Naive thymus-derived CD4-positive, alpha-beta T cell (primary cell): Measurements from ENCODE around the gene GJA10. TPM values are rescaled to one million over a fixed set of nuclear protein-coding genes. Genes with fewer than 3 reads are reported as not detected.

ENCODE experiments used
- ATAC-seq: fragments of 150-1000 bp; cut with Tn5 transposase; 2 replicates; pipeline ENCODE4 v1.10.0; 2021; ENCODE audit warnings: mild to moderate bottlenecking, moderate library complexity
- CTCF ChIA-PET: fragments of 350-600 bp; sonication (Branson Sonifier 250); formaldehyde crosslinking; loops from one replicate; lab custom pipeline; 2021; ENCODE audit warnings: antibody characterized with exemption; lab: Charles Lee
- POLR2A ChIA-PET: fragments of 350-600 bp; sonication (Branson Sonifier 250); formaldehyde crosslinking; loops from one replicate; lab custom pipeline; 2021; ENCODE audit warnings: antibody characterized with exemption, inconsistent platforms; lab: Charles Lee
- DNase-seq, 9 donors: peaks; one replicate each; pipeline versions ENCODE4 v3.0.0 to v3.0.0-alpha.2; 2020 to 2022; ENCODE audit warnings: mixed read lengths in 1 of 9
- H3K27ac ChIP-seq: one replicate; pipeline ENCODE4 v1.7.0; 2013; ENCODE audit warnings: mild to moderate bottlenecking, low read depth, low read length, moderate library complexity
- H3K27me3 ChIP-seq, 2 donors: one replicate each; pipeline ENCODE4 v1.7.0; 2013; ENCODE audit warnings: low read length in 2 of 2, mild to moderate bottlenecking in 2 of 2, moderate library complexity in 2 of 2; ENCODE audit not compliant: control insufficient read depth in 2 of 2, insufficient read depth in 2 of 2
- H3K36me3 ChIP-seq, 3 experiments: 1 replicate in 2 of 3; 2 replicates in 1 of 3; pipeline ENCODE4 v1.7.0; 2013; ENCODE audit warnings: low read length in 3 of 3, mild to moderate bottlenecking in 3 of 3, moderate library complexity in 1 of 3; ENCODE audit not compliant: insufficient read depth in 3 of 3, control insufficient read depth in 2 of 3
- H3K4me1 ChIP-seq, 2 donors: one replicate each; pipeline ENCODE4 v1.7.0; 2013; ENCODE audit warnings: low read length in 2 of 2, mild to moderate bottlenecking in 2 of 2, moderate library complexity in 1 of 2; ENCODE audit not compliant: control insufficient read depth in 2 of 2, insufficient read depth in 2 of 2
- H3K4me3 ChIP-seq: 2 replicates; pipeline ENCODE4 v1.7.0; 2013; ENCODE audit warnings: mild to moderate bottlenecking, low read length
- H3K9me3 ChIP-seq, 3 experiments: 1 replicate in 2 of 3; 2 replicates in 1 of 3; pipeline ENCODE4 v1.7.0; 2013; ENCODE audit warnings: low read length in 3 of 3; ENCODE audit not compliant: control insufficient read depth in 2 of 3
- H3K27ac Mint-ChIP-seq, 9 donors: one replicate each; pipeline ENCODE4 v1.8.0; 2020 to 2022; ENCODE audit warnings: mixed read lengths in 9 of 9, mild to moderate bottlenecking in 8 of 9, moderate library complexity in 5 of 9, inconsistent platforms in 2 of 9
- H3K27me3 Mint-ChIP-seq, 5 donors: one replicate each; pipeline ENCODE4 v1.8.0; 2021 to 2022; ENCODE audit warnings: mixed read lengths in 5 of 5, mild to moderate bottlenecking in 1 of 5
- H3K36me3 Mint-ChIP-seq, 5 donors: one replicate each; pipeline ENCODE4 v1.8.0; 2020 to 2022; ENCODE audit warnings: mixed read lengths in 5 of 5, mild to moderate bottlenecking in 3 of 5, inconsistent platforms in 1 of 5
- H3K4me1 Mint-ChIP-seq, 7 donors: one replicate each; pipeline ENCODE4 v1.8.0; 2020 to 2022; ENCODE audit warnings: mixed read lengths in 7 of 7, mild to moderate bottlenecking in 3 of 7, inconsistent platforms in 1 of 7
- H3K4me3 Mint-ChIP-seq, 10 donors: one replicate each; pipeline ENCODE4 v1.8.0; 2020 to 2022; ENCODE audit warnings: mild to moderate bottlenecking in 10 of 10, mixed read lengths in 10 of 10, moderate library complexity in 6 of 10, inconsistent platforms in 2 of 10
- H3K9me3 Mint-ChIP-seq, 11 donors: one replicate each; pipeline ENCODE4 v1.8.0; 2020 to 2022; ENCODE audit warnings: mixed read lengths in 11 of 11, mild to moderate bottlenecking in 4 of 11, inconsistent platforms in 1 of 11, moderate library complexity in 1 of 11
- intact Hi-C, 2 donors: fragments of 100-400 bp; cut with micrococcal nuclease; formaldehyde crosslinking; loops; one replicate each; pipeline ENCODE4 v1.15.1; 2023
- polyA plus RNA-seq, 2 donors: library from polyadenylated mRNA; unstranded; fragments of 300-500 nt; fragmentation: Illumina TruSeq; gene quantifications; one replicate each; pipeline ENCODE4 v1.2.3, GENCODE V29; 2021
- total RNA-seq, 6 experiments: library from RNA in 5 of 6; stranded (reverse) in 5 of 6; gene quantifications; 1 replicate in 5 of 6; 2 replicates in 1 of 6; pipeline ENCODE4 v1.2.3 and lab custom pipeline; 2021 to 2026

GJA10 gene
- total and polyA plus RNA-seq, 7 experiments from 2014 or later, result 0.15 TPM; not detected in 6

DNA sequence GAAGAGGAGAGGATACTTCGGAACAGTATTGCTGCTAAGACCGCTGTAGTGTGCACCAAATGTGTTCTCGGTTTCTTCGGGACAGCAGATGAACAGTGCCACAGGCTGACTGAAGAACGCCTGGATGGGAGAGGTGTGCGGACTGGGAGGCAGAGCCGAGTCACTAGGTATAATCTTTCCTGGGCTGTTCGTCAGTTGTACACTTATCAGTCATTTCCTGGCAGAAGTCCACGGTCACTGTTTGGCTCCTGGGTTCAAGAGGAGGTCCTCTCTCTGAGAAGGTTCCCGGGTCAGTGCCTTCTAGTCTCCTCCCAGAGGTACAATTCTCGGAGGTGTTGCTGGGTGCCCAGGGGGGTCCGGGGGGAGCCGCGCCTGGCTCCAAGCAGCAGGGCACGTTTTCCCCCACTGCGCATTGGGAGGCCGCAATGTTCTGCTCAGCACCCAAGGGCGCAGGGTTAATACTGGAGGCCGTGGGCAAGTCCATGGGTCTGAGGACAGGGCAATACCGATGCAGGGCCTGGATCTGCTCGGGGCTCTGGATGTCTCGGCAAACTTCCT is 38.1 kb downstream of the GJA10 start:
- ChIA-PET CTCF (no interaction called here), POLR2A (no interaction called here)
- Histone ChIP-seq H3K27ac (no peak overlapping the region), H3K4me3 (no peak overlapping the region), H3K9me3 (no peaks in the 10 kb centered on the region), H3K4me1 (peaks cover 0 to 4% of the 10 kb centered on the region in 2 donors), H3K36me3 (peaks cover 0 to 73% (median 13%) of the 10 kb centered on the region in 3 experiments), H3K27me3 (no peaks in the 10 kb centered on the region)
- Mint-ChIP-seq H3K36me3 (peaks cover 12 to 71% (median 50%) of the 10 kb centered on the region in 5 donors), H3K9me3 (peaks cover 0 to 1% (median 0%) of the 10 kb centered on the region in 11 donors), H3K4me1 (peaks cover 12 to 50% (median 39%) of the 10 kb centered on the region in 7 donors), H3K27me3 (no peaks in the 10 kb centered on the region), H3K4me3 (no peak overlapping the region), H3K27ac (peak overlapping the region in 7 of 9 donors; percentile 9 to 81 (median 65))
- ATAC-seq, result no peak
- no peak for DNase-seq
- intact Hi-C loops, result no loop called here

GRCh38 chr6:89934685-89935366 is 40.6 kb downstream of the GJA10 start:
- Mint-ChIP-seq H3K4me1 (peaks cover 0 to 39% (median 19%) of the 10 kb centered on the region in 7 donors), H3K4me3 (no peak overlapping the region), H3K27ac (peak overlapping the region in 4 of 9 donors; percentile 24 to 76 (median 58)), H3K36me3 (peaks cover 12 to 60% (median 28%) of the 10 kb centered on the region in 5 donors), H3K9me3 (peaks cover 0 to 1% (median 0%) of the 10 kb centered on the region in 11 donors), H3K27me3 (no peaks in the 10 kb centered on the region)
- Histone ChIP-seq H3K36me3 (peaks cover 0 to 89% (median 23%) of the 10 kb centered on the region in 3 experiments), H3K9me3 (no peaks in the 10 kb centered on the region), H3K4me3 (no peak overlapping the region), H3K27me3 (no peaks in the 10 kb centered on the region), H3K4me1 (no peaks in the 10 kb centered on the region), H3K27ac (no peak overlapping the region)
- intact Hi-C loops, result no loop called here
- ChIA-PET POLR2A (no interaction called here), CTCF (no interaction called here)
- ATAC-seq (no peak), DNase-seq (no peak)

DNA sequence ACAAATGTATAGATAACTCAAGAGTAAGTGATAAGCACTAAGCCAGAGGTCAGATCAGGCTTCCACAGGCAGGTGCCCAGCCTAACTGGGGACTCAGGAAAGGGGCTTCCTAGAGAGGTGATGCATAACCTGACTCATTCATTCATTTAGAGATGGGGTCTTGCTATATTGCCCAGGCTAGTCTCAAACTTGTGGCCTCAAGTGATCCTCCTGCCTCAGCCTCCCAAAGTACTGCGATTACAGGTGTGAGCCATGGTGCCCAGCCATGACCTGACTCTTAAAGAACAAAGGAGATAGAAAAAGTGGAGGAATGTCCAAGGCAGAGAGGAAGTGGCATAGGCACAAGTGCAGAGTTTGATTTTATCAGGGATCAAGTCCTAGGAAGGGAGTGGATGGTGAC is 41.9 kb downstream of the GJA10 start:
- H3K27me3 Mint-ChIP-seq, result no peaks in the 10 kb centered on the region
- H3K27ac Mint-ChIP-seq, result peak overlapping the region in 8 of 9 donors; percentile 32 to 78 (median 69)
- H3K36me3 Mint-ChIP-seq, result peaks cover 12 to 55% (median 31%) of the 10 kb centered on the region in 5 donors
- no peak for DNase-seq
- no peak overlapping the region for H3K4me3 ChIP-seq
- peaks cover 0 to 4% of the 10 kb centered on the region in 2 donors for H3K4me1 ChIP-seq
- H3K4me1 Mint-ChIP-seq, result peaks cover 0 to 41% (median 20%) of the 10 kb centered on the region in 7 donors
- H3K36me3 ChIP-seq, result peaks cover 0 to 83% (median 26%) of the 10 kb centered on the region in 3 experiments
- peaks cover 0 to 1% (median 0%) of the 10 kb centered on the region in 11 donors for H3K9me3 Mint-ChIP-seq
- ATAC-seq, result no peak
- H3K9me3 ChIP-seq, result no peaks in the 10 kb centered on the region
- intact Hi-C loops, result no loop called here
- H3K27me3 ChIP-seq, result no peaks in the 10 kb centered on the region
- ChIA-PET CTCF (interaction anchor here (1.3 kb wide), 1 partner anchor 543 kb away, joined by 5 read pairs; no protein-coding TSS in a partner anchor), POLR2A (interaction anchor here (1.0 kb wide), 1 partner anchor 556 kb away, joined by 4 read pairs; no protein-coding TSS in a partner anchor)
- H3K4me3 Mint-ChIP-seq, result peak overlapping the region in 1 of 10 donors; percentile 37
- H3K27ac ChIP-seq, result no peak overlapping the region

GRCh38 chr6:89938014-89938413 is 43.7 kb downstream of the GJA10 start:
- ATAC-seq (no peak), DNase-seq (no peak)
- ChIA-PET POLR2A (interaction anchor here (0.6 kb wide), 1 partner anchor 538 kb away, joined by 3 read pairs; no protein-coding TSS in a partner anchor), CTCF (interaction anchor here (0.7 kb wide), 1 partner anchor 541 kb away, joined by 3 read pairs; no protein-coding TSS in a partner anchor)
- Mint-ChIP-seq H3K27ac (peak overlapping the region in 4 of 9 donors; percentile 1 to 69 (median 44)), H3K27me3 (no peaks in the 10 kb centered on the region), H3K4me1 (peaks cover 0 to 51% (median 26%) of the 10 kb centered on the region in 7 donors), H3K36me3 (peaks cover 11 to 41% (median 30%) of the 10 kb centered on the region in 5 donors), H3K4me3 (no peak overlapping the region), H3K9me3 (peaks cover 0 to 1% (median 0%) of the 10 kb centered on the region in 11 donors)
- H3K4me1 ChIP-seq, result peaks cover 0 to 7% of the 10 kb centered on the region in 2 donors
- no peaks in the 10 kb centered on the region for H3K9me3 ChIP-seq
- peaks cover 0 to 80% (median 27%) of the 10 kb centered on the region in 3 experiments for H3K36me3 ChIP-seq
- intact Hi-C loops, result no loop called here
- H3K27ac ChIP-seq, result no peak overlapping the region
- H3K4me3 ChIP-seq, result no peak overlapping the region
- no peaks in the 10 kb centered on the region for H3K27me3 ChIP-seq

GRCh38 chr6:89939144-89939543 is 44.9 kb downstream of the GJA10 start:
- Mint-ChIP-seq H3K27me3 (no peaks in the 10 kb centered on the region), H3K9me3 (peaks cover 0 to 1% (median 0%) of the 10 kb centered on the region in 11 donors), H3K4me3 (no peak overlapping the region), H3K27ac (peak overlapping the region in 5 of 9 donors; percentile 65 to 90 (median 69)), H3K4me1 (peaks cover 0 to 63% (median 29%) of the 10 kb centered on the region in 7 donors), H3K36me3 (peaks cover 7 to 38% (median 24%) of the 10 kb centered on the region in 5 donors)
- DNase-seq, result no peak
- H3K27me3 ChIP-seq, result no peaks in the 10 kb centered on the region
- peaks cover 0 to 7% of the 10 kb centered on the region in 2 donors for H3K4me1 ChIP-seq
- ChIA-PET CTCF (interaction anchor here (1.1 kb wide), 1 partner anchor 324 kb away, joined by 4 read pairs; no protein-coding TSS in a partner anchor), POLR2A (no interaction called here)
- intact Hi-C loops, result no loop called here
- H3K27ac ChIP-seq, result no peak overlapping the region
- H3K36me3 ChIP-seq, result peaks cover 0 to 77% (median 24%) of the 10 kb centered on the region in 3 experiments
- no peak for ATAC-seq
- no peak overlapping the region for H3K4me3 ChIP-seq
- H3K9me3 ChIP-seq, result no peaks in the 10 kb centered on the region
